GM19324 (cell line): Measurements from ENCODE around the gene TYMS.
"Not testable (repeated sequence)": the region's sequence is repeated elsewhere in the genome, so short reads cannot be mapped to it uniquely, and the experiment has no call there.

Experiments used
- ATAC-seq: cut with Tn5 transposase; IDR thresholded peaks from one replicate; pipeline ENCODE4 v1.9.1; 2021; ENCODE audit warnings: mild to moderate bottlenecking, moderate library complexity; ENCODE audit not compliant: unreplicated experiment, low FRiP score

Gene TYMS

DNA sequence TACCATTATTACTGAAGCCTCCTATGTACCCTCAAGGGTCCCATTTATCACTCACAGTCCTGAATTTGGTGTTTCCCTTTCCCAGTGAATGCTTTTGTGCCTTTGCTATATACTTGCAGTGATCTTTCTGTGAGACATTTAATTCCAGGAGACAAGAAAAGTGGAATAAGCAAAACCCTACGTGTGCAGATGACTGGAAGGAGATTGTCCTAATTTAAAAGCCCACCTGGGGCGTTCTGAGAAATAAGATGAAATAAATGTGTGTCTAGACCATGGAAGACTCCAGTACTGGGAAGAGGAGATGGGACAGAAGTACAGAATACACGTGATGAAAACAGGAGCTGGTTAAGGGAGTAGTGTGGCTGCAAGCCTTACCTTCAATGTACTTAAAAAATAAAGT, 19.3 kb downstream of the TYMS start:
- no peak for ATAC-seq

DNA sequence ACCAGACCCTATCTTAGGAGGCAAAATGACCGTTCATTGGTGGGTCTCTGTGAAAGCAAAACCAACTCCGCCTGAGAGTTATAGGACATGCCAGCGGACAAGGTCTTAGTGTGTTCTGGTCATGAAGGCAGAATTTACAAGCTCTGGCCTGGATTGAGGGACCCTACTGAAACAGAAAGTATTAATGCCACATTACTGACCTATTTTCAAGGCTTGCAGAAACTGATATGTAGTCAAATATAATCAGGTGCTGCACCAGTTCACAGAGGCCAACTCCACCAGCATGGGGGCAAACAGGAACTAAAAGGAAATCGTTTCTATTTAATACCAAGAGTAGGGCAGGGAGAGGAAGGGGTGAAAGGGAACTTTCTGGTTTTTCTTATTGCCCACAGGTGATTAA, 19.7 kb downstream of the TYMS start:
- peak; percentile 70 for ATAC-seq

DNA sequence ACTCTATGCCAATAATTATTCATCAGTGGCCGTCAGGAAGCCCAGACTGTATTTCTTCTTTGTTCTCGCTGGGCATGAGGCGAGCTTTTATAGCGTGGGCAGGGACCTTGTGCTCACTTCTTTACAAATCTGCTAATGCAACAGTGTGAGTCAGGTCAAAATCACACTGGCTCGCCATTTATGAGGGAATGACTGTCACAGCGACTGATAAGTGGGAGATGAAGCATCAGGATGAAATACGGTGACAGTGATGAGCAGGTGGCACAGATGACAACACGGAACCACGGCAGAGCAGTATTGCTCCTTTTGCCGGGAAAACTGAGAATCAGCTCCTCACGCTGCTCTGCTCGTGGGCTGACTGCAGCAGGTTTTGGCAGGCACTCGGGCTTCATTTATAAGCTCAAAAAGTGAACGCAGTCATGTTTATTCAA, 20.5 kb downstream of the TYMS start:
- ATAC-seq, result no peak

GRCh38 chr18:678482-679182, 21.2 kb downstream of the TYMS start:
- ATAC-seq, result no peak

DNA sequence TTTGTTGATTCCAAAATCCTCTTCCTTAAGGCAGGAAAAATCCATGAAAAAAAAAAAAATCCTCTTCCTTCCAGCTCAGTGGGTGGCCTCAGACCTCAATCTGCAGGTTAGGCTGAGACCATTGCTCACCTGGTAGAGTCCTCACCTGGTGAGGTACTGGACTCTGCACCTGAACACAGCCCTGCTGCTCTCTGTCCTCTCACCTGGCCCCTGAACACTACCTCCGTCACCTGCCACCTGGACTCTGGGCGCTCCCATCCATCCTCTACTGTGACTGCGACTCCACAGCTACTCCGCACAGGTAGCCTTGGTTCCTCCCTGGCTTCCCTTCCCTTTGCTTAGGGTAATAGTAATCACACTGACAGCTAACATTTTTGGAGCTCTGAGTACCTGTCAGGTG, 22.1 kb downstream of the TYMS start:
- no peak for ATAC-seq

DNA sequence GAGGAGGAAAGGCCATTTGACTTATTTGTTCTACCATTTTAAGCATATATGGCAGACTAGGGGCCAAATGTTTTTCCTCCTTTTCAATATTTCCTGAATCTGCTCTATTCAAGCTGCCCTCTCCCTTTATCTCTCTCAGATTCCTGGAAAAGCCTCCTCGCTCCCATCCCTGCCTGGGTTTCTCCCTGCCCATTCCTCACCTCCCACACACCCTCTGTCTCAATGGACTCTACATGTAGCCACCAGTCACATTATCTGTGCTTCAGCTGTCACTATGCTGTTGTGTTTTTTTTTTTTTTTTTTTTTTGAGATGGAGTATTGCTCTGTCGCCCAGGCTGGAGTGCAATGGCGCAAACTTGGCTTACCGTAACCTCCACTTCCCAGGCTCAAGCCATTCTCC, 22.9 kb downstream of the TYMS start:
- no peak for ATAC-seq

GRCh38 chr18:681985-682384, 24.5 kb downstream of the TYMS start:
- no peak for ATAC-seq

GRCh38 chr18:682416-682815, 25.0 kb downstream of the TYMS start:
- ATAC-seq, result not testable (repeated sequence)

DNA sequence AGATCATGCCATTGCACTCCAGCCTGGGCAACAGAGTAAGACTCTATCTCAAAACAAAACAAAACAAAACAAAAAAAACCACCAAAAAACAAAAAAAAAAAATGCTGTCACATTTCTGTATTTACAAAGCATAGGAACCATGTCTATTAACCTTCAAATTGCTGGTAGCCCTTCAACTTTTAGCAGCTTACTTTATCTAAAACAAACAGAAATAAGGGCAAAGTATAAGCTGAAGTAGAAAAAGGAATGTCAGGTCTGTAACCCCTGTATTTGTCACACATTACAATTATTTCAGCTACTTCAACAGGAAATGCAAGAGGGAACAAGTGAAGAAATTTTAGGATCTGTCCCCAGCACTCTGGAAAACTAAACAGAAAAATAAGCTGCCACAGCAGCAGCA, 25.4 kb downstream of the TYMS start:
- ATAC-seq, result no peak

DNA sequence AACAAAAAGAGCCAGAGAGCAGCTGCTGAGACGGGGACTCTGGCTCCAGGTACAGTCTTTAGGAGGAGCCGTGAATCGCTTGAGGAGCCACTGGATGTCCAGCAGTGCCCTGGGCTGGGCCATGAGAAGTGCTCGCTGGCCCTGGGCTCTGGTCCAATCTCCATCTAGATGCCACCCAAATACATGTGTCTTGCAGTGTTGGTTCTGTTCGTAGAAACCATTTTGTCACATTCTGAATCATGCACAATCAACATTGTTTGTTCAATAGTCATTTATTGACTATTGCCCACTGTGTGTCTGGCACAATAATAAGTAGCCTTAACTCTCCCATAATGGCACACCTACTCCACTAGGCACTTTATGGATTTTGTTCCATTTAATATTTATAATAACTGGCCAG, 26.1 kb downstream of the TYMS start:
- ATAC-seq, result no peak

DNA sequence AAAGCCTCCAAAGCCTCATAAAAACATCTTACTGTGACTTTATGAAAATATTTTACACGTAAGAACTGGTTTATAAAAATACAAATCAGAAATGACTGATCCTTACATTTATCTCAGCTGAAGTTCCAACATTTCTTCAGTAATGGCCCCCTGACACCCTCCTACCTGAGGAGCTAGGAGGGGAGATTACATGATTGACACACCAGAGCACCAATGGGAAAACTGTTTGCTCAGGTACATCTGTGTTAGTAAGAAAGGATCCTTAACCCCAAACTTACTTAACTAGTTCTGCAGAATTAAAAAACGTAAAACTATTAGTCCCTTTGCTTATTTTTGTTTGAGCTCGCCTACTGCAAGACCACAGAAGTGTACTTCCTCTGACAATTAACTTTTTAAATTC, 28.0 kb downstream of the TYMS start:
- no peak for ATAC-seq

GRCh38 chr18:686339-687111, 29.1 kb downstream of the TYMS start:
- no peak for ATAC-seq

GRCh38 chr18:688323-688722, 30.9 kb downstream of the TYMS start:
- no peak for ATAC-seq

DNA sequence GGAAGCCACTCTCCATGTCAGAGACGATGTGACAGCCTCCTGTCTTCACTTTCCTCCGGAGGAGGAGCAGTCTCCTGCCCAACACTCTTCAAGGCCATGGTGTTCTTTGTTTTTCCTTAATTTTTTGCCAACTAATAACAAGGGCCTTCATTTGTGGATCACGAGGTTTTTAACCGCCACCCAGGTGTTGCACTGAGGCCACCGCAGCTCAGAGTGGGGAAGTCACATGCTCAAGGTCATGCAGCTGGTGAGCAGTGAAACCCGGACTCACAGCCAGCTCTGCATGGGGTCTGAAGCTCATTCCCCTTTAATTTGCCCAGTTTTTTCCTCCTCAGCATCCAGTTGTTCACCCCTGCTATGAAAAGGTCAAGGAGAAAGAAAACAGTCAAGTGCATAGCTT, 35.4 kb downstream of the TYMS start:
- ATAC-seq, result no peak

DNA sequence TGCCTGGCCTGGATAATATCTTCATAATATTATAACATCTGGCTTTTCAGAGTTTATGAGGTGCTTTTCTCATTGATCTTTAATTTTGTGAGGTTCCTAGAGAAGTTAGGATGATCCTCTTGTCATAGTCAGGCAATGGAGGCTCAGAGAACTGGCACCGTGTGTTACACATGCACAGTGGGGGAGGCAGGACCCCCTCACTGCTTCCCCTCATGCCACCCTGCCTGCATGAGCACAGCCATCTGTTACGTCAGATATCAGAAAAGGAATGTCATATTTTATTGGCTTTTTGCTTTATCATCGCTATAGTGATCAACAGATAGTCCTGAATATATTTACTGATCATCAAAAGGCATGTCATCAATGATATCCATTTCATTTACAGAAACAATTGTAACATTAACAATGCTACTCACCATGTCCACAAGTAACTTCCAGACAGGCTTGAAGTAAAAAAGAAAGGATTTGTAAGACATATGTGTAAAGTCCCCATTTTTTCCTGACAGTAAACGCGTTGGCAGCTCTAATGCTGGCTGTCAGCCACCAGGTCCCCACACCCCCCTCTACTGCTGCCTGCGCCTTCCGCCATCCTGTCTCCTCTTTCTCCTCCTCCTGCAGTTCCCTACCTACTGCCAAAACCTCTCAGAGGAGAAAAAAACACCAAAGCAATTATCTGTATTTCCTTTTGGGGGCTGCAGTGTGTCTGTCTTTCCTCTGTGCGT, 36.2 kb downstream of the TYMS start:
- ATAC-seq, result no peak

DNA sequence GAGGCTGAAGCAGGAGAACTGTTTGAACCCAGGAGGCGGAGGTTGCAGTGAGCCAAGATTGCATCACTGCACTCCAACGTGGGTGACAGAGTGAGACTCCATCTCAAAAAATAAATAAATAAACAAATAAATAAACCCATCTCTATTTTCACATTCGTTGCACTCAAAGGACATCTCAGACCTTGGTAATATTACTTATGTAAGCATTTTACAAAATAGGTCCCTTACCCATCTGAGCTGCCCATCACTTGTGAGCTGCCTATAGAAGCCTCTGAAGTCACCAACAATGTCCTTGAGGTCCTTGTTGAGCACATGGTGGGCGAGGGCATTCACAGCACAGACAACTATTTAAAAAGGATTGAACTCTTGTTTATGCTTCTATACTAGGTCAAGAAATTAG, 39.6 kb downstream of the TYMS start:
- ATAC-seq, result no peak

- no peak for ATAC-seq
Observed at GRCh38 chr18:697800-698199, 40.3 kb downstream of the TYMS start.

DNA sequence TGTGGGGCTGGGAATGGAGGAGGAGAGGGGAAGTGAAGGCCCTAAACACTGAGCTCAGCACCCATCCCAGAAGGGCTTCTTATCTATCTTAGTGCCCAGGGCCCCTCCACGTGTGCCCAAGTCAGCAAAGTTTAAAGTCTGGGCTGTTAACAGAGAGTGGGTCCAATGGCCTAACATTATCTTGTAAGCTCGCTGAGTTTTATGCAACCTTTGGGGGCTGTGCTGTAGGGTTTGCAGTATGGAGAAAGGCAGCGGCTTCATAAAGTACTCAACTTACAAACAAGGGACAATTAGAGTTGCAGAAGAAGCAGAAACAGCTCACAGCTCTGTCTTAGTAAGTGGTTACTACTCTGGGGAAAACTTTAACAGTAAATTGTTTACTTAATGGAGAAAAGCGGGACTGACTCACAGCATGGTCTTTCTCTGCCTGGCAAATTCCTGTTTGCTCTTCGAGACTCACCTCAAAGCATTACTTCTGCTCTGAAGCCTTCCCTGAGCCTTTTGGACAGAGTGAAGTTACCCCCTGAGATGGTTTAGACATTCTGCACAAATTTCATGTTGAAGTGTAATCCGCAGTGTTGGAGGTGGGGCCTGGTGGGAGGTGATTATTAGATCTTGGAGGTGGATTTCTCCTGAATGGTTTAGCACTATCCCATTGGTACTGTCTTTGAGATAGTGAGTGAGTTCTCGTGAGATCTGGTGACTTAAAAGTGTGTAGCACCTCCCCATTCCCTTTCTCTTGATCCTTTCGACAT, 45.9 kb downstream of the TYMS start:
- no peak for ATAC-seq

GRCh38 chr18:706405-706804, 49.0 kb downstream of the TYMS start:
- ATAC-seq, result no peak

DNA sequence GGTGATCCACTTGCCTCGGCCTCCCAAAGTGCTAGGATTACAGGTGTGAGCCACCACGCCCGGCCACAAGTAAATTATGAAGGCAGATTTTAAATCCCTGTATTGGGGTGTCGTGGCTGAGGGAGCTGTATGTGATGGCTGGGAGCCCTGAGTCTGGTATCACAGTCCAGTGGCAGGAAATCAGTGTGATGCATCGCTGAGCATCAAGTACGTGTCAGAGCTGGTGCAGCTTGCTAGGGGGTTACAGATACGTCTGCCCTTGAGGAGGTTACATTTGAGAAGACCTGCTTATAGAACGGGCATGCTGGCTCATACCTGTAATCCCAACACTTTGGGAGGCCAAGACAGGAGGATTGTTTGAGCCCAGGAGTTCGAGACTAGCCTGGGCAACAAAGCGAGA, 50.6 kb downstream of the TYMS start:
- ATAC-seq, result no peak

- ATAC-seq, result no peak
Observed at GRCh38 chr18:709771-710170, 52.3 kb downstream of the TYMS start.
